SK-N-SH (cell line): Measurements from ENCODE around the gene UHMK1. TPM values are rescaled to one million over a fixed set of nuclear protein-coding genes. Genes with fewer than 3 reads are reported as not detected.
A peak's percentile ranks its signal among the peaks of the same experiment; 100 is the strongest.

ENCODE experiments used
- CTCF ChIA-PET: fragments of 300-600, 350-600 bp; formaldehyde crosslinking; extraction: SDS; loops from one replicate; lab custom pipeline; 2021; lab: Yijun Ruan, JAX
- POLR2A ChIA-PET: fragments of 350-600 bp; sonication (Branson Sonifier 250); formaldehyde crosslinking; extraction: SDS; loops from one replicate; lab custom pipeline; 2020; ENCODE audit warnings: antibody characterized with exemption, inconsistent platforms; lab: Yijun Ruan, JAX
- DNase-seq: peaks from one replicate; pipeline ENCODE4 v3.0.0; 2012
- H2AFZ ChIP-seq: fragments of 200-600 bp; sonication (generic); 2 replicates; pipeline ENCODE4 v1.8.1; 2016; ENCODE audit warnings: antibody characterized with exemption, mild to moderate bottlenecking, low read depth
- H3F3A ChIP-seq: fragments of 200-600 bp; sonication (generic); replicated peaks from 2 replicates; pipeline ENCODE3; 2016; ENCODE audit warnings: antibody characterized with exemption, mild to moderate bottlenecking; ENCODE audit not compliant: insufficient read depth
- H3K27ac ChIP-seq, 2 experiments: fragments of 200-500 bp in 1 of 2; fragments of 200-600 bp in 1 of 2; sonication (Bioruptor generic) in 1 of 2; sonication (generic), shearing (Covaris generic) in 1 of 2; 2 replicates each; pipeline versions ENCODE4 v1.5.1 to v1.6.1; 2014 to 2016; ENCODE audit warnings: low read depth in 2 of 2, inconsistent platforms in 1 of 2, low read length in 1 of 2, mild to moderate bottlenecking in 1 of 2, mixed read lengths in 1 of 2
- H3K27me3 ChIP-seq: fragments of 200-600 bp; sonication (generic), shearing (Covaris generic); 2 replicates; pipeline ENCODE4 v1.6.1; 2016; ENCODE audit warnings: mixed run types; ENCODE audit not compliant: insufficient read depth
- H3K36me3 ChIP-seq, 2 experiments: fragments of 200-500 bp in 1 of 2; fragments of 200-600 bp in 1 of 2; sonication (Bioruptor generic) in 1 of 2; sonication (generic) in 1 of 2; replicated peaks in 1 of 2; 2 replicates each; pipeline versions ENCODE3 to v1.5.1; 2014 to 2016; ENCODE audit warnings: low read length in 1 of 2, mild to moderate bottlenecking in 1 of 2; ENCODE audit not compliant: insufficient read depth in 2 of 2, control insufficient read depth in 1 of 2
- H3K4me1 ChIP-seq, 2 experiments: fragments of 200-500 bp in 1 of 2; fragments of 200-600 bp in 1 of 2; sonication (Bioruptor generic) in 1 of 2; sonication (generic), shearing (Covaris generic) in 1 of 2; 2 replicates each; pipeline versions ENCODE4 v1.5.1 to v1.6.1; 2014 to 2016; ENCODE audit warnings: low read depth in 1 of 2, low read length in 1 of 2, mixed run types in 1 of 2; ENCODE audit not compliant: insufficient read depth in 2 of 2, control insufficient read depth in 1 of 2
- H3K4me2 ChIP-seq: fragments of 200-600 bp; sonication (generic), shearing (Covaris generic); 2 replicates; pipeline ENCODE4 v1.6.1; 2017; ENCODE audit warnings: mixed run types
- H3K4me3 ChIP-seq, 2 experiments: fragments of 200-500 bp in 1 of 2; fragments of 200-600 bp in 1 of 2; sonication (Bioruptor generic) in 1 of 2; sonication (generic), shearing (Covaris generic) in 1 of 2; 2 replicates each; pipeline versions ENCODE4 v1.5.1 to v1.8.1; 2014 to 2016; ENCODE audit warnings: low read depth in 2 of 2, inconsistent platforms in 1 of 2, low read length in 1 of 2, mild to moderate bottlenecking in 1 of 2, mixed read lengths in 1 of 2, moderate library complexity in 1 of 2
- H3K79me2 ChIP-seq: fragments of 200-600 bp; sonication (generic); 2 replicates; pipeline ENCODE4 v1.8.1; 2017; ENCODE audit warnings: mild to moderate bottlenecking; ENCODE audit not compliant: insufficient read depth
- H3K9ac ChIP-seq: fragments of 200-600 bp; sonication (generic); 2 replicates; pipeline ENCODE4 v1.6.1; 2017; ENCODE audit warnings: mixed run types
- H3K9me2 ChIP-seq: fragments of 200-600 bp; sonication (generic); 2 replicates; pipeline ENCODE4 v1.6.1; 2017; ENCODE audit warnings: mixed run types
- H3K9me3 ChIP-seq: fragments of 200-600 bp; sonication (generic); 2 replicates; pipeline ENCODE4 v1.6.1; 2017; ENCODE audit warnings: mixed run types, mild to moderate bottlenecking, moderate library complexity
- H4K20me1 ChIP-seq: fragments of 200-600 bp; sonication (generic); 2 replicates; pipeline ENCODE4 v1.6.1; 2017; ENCODE audit warnings: mild to moderate bottlenecking, mixed run types; ENCODE audit not compliant: insufficient read depth
- EZH2phosphoT487 ChIP-seq: fragments of 200-600 bp; sonication (generic); IDR thresholded peaks from 2 replicates; pipeline ENCODE4 v1.6.1; 2017; ENCODE audit warnings: low read depth, mixed run types, mild to moderate bottlenecking, antibody characterized with exemption, moderate library complexity, borderline replicate concordance
- FOXJ3 ChIP-seq: sonication (generic); formaldehyde crosslinking; IDR thresholded peaks from 2 replicates; pipeline ENCODE4 v1.5.1; 2020; ENCODE audit warnings: mild to moderate bottlenecking, missing genetic modification reagents
- GABPA ChIP-seq: IDR thresholded peaks from 2 replicates; pipeline ENCODE4 v1.4.0; 2012; ENCODE audit warnings: low read depth, mild to moderate bottlenecking
- RAD21 ChIP-seq: IDR thresholded peaks from 2 replicates; pipeline ENCODE4 v1.6.1; 2012; ENCODE audit warnings: mild to moderate bottlenecking, low read length
- TEAD4 ChIP-seq: IDR thresholded peaks from 2 replicates; pipeline ENCODE4 v1.4.0; 2012; ENCODE audit warnings: mild to moderate bottlenecking, borderline replicate concordance; ENCODE audit not compliant: insufficient read depth
- YY1 ChIP-seq: IDR thresholded peaks from 2 replicates; pipeline ENCODE4 v1.4.0; 2012; ENCODE audit warnings: low read depth, mild to moderate bottlenecking
- WGBS: methylation state at CpG from one replicate; pipeline ENCODE4 v1.1.6; 2017; ENCODE audit warnings: low lambda C conversion rate; 5-methylcytosine and 5-hydroxymethylcytosine counted together
- polyA plus RNA-seq, 3 experiments: library from polyadenylated mRNA; depleted of rRNA; stranded (reverse); fragments of >200 nt; gene quantifications; 2 replicates each; pipeline ENCODE4 v1.2.3, GENCODE V29; 2012
- TF ChIP-seq, protein P1 (sequence below): IDR thresholded peaks from 2 replicates; pipeline ENCODE4 v1.4.0; 2012; ENCODE audit warnings: low read depth, borderline replicate concordance
- TF ChIP-seq, protein P2 (sequence below): IDR thresholded peaks from 2 replicates; pipeline ENCODE4 v1.6.1; 2012; ENCODE audit warnings: mild to moderate bottlenecking, low read depth, low read length, moderate library complexity
- TF ChIP-seq, protein P3 (sequence below): IDR thresholded peaks from 2 replicates; pipeline ENCODE4; 2012
- TF ChIP-seq, protein P4 (sequence below): fragments of 200-600 bp; sonication (generic); IDR thresholded peaks from 2 replicates; pipeline ENCODE4 v1.6.1; 2017; ENCODE audit warnings: antibody characterized with exemption, mild to moderate bottlenecking, moderate library complexity

Gene UHMK1
- polyA plus RNA-seq, 1 of the 3 experiments (the other 2 are of a cell fraction): 7.4 TPM

DNA sequence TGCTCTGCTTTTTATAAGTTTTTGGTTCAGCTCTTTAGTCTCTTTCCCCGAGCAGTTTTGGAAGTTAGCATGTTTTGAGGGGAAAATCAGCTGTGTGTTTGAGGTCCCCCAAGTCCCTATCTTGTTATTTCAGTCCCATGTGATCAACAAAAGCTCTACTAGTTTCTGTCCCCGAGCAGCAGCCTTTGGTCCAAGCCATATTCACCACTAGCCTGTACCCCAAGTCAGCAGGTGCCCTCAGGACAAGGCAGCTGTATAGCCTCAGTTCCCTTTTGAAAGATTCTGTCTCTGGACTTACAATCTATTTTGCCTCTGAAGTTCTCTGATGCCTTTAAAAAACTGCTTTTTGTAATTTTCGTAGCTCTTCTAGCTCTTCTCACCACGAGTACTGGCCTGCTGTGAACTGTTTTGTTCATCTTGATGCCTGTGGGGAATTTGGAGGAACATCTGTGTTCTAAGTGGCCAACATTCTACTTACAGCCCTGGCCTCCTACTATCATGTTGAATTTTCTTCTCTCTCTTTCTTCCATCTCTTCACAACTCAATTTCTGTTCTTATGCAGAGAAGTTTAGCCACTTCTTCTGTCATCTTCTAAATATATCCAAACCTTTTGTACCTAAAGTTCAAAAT lies 80.6 kb downstream of the UHMK1 start:
- Histone ChIP-seq H4K20me1 (no peaks in the 10 kb centered on the region), H3K27ac (no peak overlapping the region)
- 89% methylated on average over 4 of the region's 4 CpGs for WGBS

More for the DNA sequence above, 80.6 kb downstream of the UHMK1 start:
- Histone ChIP-seq H3K4me3 (no peak overlapping the region), H3K4me2 (no peak overlapping the region), H3K79me2 (peaks cover 64% of the 10 kb centered on the region), H3K27me3 (no peaks in the 10 kb centered on the region), H2AFZ (0 out of 2 replicates have a peak overlapping the region, but pooled peaks have one; percentile 13), H3K9me3 (no peaks in the 10 kb centered on the region), H3K4me1 (no peaks in the 10 kb centered on the region), H3F3A (peaks cover 14% of the 10 kb centered on the region), H3K9me2 (no peaks in the 10 kb centered on the region), H3K36me3 (peaks cover 44 to 62% of the 10 kb centered on the region in 2 experiments), H3K9ac (no peak overlapping the region)
- CTCF ChIA-PET: interaction anchor here (0.7 to 1.9 kb wide), 3 partner anchors 23 to 48 kb away, joined by 3 to 4 read pairs (median 3); no protein-coding TSS in a partner anchor
- DNase-seq: no peak
- no peak for TF ChIP-seq TEAD4
- TF ChIP-seq, protein P1, sequence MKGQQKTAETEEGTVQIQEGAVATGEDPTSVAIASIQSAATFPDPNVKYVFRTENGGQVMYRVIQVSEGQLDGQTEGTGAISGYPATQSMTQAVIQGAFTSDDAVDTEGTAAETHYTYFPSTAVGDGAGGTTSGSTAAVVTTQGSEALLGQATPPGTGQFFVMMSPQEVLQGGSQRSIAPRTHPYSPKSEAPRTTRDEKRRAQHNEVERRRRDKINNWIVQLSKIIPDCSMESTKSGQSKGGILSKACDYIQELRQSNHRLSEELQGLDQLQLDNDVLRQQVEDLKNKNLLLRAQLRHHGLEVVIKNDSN: no peak
- TF ChIP-seq, protein P2, sequence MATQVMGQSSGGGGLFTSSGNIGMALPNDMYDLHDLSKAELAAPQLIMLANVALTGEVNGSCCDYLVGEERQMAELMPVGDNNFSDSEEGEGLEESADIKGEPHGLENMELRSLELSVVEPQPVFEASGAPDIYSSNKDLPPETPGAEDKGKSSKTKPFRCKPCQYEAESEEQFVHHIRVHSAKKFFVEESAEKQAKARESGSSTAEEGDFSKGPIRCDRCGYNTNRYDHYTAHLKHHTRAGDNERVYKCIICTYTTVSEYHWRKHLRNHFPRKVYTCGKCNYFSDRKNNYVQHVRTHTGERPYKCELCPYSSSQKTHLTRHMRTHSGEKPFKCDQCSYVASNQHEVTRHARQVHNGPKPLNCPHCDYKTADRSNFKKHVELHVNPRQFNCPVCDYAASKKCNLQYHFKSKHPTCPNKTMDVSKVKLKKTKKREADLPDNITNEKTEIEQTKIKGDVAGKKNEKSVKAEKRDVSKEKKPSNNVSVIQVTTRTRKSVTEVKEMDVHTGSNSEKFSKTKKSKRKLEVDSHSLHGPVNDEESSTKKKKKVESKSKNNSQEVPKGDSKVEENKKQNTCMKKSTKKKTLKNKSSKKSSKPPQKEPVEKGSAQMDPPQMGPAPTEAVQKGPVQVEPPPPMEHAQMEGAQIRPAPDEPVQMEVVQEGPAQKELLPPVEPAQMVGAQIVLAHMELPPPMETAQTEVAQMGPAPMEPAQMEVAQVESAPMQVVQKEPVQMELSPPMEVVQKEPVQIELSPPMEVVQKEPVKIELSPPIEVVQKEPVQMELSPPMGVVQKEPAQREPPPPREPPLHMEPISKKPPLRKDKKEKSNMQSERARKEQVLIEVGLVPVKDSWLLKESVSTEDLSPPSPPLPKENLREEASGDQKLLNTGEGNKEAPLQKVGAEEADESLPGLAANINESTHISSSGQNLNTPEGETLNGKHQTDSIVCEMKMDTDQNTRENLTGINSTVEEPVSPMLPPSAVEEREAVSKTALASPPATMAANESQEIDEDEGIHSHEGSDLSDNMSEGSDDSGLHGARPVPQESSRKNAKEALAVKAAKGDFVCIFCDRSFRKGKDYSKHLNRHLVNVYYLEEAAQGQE: no peak
- TF ChIP-seq, protein P3, sequence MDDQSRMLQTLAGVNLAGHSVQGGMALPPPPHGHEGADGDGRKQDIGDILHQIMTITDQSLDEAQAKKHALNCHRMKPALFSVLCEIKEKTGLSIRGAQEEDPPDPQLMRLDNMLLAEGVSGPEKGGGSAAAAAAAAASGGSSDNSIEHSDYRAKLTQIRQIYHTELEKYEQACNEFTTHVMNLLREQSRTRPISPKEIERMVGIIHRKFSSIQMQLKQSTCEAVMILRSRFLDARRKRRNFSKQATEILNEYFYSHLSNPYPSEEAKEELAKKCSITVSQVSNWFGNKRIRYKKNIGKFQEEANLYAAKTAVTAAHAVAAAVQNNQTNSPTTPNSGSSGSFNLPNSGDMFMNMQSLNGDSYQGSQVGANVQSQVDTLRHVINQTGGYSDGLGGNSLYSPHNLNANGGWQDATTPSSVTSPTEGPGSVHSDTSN: no peak
- TF ChIP-seq FOXJ3: no peak
- TF ChIP-seq EZH2phosphoT487: no peak
- no peak for TF ChIP-seq RAD21
- TF ChIP-seq, protein P4, sequence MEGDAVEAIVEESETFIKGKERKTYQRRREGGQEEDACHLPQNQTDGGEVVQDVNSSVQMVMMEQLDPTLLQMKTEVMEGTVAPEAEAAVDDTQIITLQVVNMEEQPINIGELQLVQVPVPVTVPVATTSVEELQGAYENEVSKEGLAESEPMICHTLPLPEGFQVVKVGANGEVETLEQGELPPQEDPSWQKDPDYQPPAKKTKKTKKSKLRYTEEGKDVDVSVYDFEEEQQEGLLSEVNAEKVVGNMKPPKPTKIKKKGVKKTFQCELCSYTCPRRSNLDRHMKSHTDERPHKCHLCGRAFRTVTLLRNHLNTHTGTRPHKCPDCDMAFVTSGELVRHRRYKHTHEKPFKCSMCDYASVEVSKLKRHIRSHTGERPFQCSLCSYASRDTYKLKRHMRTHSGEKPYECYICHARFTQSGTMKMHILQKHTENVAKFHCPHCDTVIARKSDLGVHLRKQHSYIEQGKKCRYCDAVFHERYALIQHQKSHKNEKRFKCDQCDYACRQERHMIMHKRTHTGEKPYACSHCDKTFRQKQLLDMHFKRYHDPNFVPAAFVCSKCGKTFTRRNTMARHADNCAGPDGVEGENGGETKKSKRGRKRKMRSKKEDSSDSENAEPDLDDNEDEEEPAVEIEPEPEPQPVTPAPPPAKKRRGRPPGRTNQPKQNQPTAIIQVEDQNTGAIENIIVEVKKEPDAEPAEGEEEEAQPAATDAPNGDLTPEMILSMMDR: no peak
- TF ChIP-seq YY1: no peak
- TF ChIP-seq GABPA: no peak
- POLR2A ChIA-PET: no interaction called here
